ENCODE measurements around the gene PCSK2.

Gene PCSK2

GRCh38 chr20:17403461-17403860 is 176.6 kb downstream of the PCSK2 start:
- no peak for DNase-seq

- DNase-seq = no peak
Observed at GRCh38 chr20:17406051-17406590, 179.3 kb downstream of the PCSK2 start.

GRCh38 chr20:17407550-17407949 is 180.7 kb downstream of the PCSK2 start:
- no peak for DNase-seq

GRCh38 chr20:17417225-17417624 is 190.4 kb downstream of the PCSK2 start:
- DNase-seq = no peak

- DNase-seq = no peak
Observed at GRCh38 chr20:17418737-17419136, 191.9 kb downstream of the PCSK2 start.

GRCh38 chr20:17419479-17420041 is 192.7 kb downstream of the PCSK2 start:
- no peak for DNase-seq

GRCh38 chr20:17421493-17421892 is 194.7 kb downstream of the PCSK2 start:
- DNase-seq = no peak

- DNase-seq = no peak
Observed at GRCh38 chr20:17423782-17424181, 196.9 kb downstream of the PCSK2 start.

- DNase-seq = no peak
Observed at GRCh38 chr20:17427638-17428037, 200.8 kb downstream of the PCSK2 start.

- DNase-seq = no peak
Observed at GRCh38 chr20:17430125-17430950, 203.5 kb downstream of the PCSK2 start.

GRCh38 chr20:17431621-17432364 is 205.0 kb downstream of the PCSK2 start:
- DNase-seq = peak; percentile 63

- no peak for DNase-seq
Observed at GRCh38 chr20:17436664-17437063, 209.8 kb downstream of the PCSK2 start.

GRCh38 chr20:17437251-17437650 is 210.4 kb downstream of the PCSK2 start:
- DNase-seq = no peak

GRCh38 chr20:17438436-17439039 is 211.7 kb downstream of the PCSK2 start:
- DNase-seq = peak; percentile 6

- no peak for DNase-seq
Observed at GRCh38 chr20:17439616-17440296, 212.9 kb downstream of the PCSK2 start.

- DNase-seq = no peak
Observed at GRCh38 chr20:17441745-17442144, 214.9 kb downstream of the PCSK2 start.

- no peak for DNase-seq
Observed at GRCh38 chr20:17442588-17442987, 215.7 kb downstream of the PCSK2 start.

- no peak for DNase-seq
Observed at GRCh38 chr20:17443131-17443858, 216.5 kb downstream of the PCSK2 start.

- DNase-seq = no peak
Observed at GRCh38 chr20:17444091-17444490, 217.3 kb downstream of the PCSK2 start.

GRCh38 chr20:17445543-17445942 is 218.7 kb downstream of the PCSK2 start:
- no peak for DNase-seq

- DNase-seq = no peak
Observed at GRCh38 chr20:17446171-17446570, 219.3 kb downstream of the PCSK2 start.

GRCh38 chr20:17448071-17448470 is 221.2 kb downstream of the PCSK2 start:
- no peak for DNase-seq

Data from fibroblast of skin of right biceps (primary cell).